GM19372 (cell line): ENCODE measurements around the gene DMTF1.
"Not testable (repeated sequence)": the region's sequence is repeated elsewhere in the genome, so short reads cannot be mapped to it uniquely, and the experiment has no call there.

ENCODE experiments used
- ATAC-seq: cut with Tn5 transposase; IDR thresholded peaks from one replicate; pipeline ENCODE4 v1.9.1; 2021; ENCODE audit warnings: mild to moderate bottlenecking, low read depth, moderate library complexity; ENCODE audit not compliant: unreplicated experiment

The DMTF1 gene

DNA sequence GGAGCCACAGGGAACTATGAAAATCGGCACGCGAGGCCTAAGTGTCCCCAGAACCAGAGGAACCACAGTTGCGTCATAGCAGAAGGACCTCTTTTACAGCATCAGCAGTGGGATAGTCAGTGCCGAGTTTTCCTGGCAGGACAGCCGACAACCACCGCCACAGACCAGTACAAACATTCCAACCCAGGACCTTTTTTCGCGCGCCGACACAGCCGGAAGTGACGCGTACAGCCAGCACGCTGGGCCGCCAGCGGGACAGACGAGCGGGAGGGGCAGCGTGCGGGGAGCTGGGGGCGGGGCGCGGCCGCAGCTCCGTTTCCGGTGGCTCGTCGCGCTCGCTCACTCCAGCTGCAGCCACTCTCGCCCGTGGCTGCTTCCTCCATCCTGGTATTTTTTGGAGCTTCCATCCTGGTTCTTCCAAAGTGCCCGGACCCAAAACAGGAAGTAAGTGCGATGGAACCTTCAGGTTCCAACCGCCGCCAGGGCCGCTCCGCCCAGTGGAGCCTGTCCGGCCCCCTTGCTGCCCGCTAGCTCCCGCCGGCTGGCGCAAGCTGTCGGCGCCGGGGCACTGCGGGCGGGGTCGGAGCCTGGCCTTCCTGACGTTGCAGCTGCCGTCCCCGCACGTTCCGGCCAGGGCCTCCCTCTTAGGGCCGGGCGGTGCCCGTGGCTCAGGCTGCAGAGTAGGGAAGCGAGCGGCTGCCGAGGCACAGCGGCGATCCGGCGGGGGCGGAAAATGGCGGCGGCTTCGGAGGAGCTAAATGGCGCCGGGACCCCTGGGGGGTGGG, at the start of gene DMTF1:
Gene DMTF1, plus strand, starts transcription at position 342 of the 785 bp plus-strand sequence. CDS start 12,489 bp downstream, outside the sequence.
- ATAC-seq: peak; percentile 77

DNA sequence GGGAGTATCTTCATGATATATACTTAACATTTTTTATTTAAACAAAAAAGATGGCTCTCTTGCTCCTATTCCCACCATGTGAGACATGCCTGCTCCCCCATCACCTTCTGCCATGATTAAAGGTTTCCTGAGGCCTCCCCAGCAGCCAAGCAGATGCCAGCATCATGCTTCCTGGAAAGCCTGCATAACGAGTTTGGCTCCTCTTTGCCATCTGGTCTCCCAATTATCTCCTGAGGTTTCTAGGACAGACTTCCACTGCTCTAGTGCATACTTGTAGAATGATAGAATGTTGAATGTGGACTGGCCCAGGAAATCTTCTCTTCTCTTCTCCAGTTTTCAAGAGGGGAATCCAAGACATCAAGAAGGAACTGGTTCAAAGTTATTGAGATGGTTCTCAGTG, 46.9 kb upstream of the DMTF1 start:
- no peak for ATAC-seq

GRCh38 chr7:87106974-87107612, 45.2 kb upstream of the DMTF1 start:
- no peak for ATAC-seq

DNA sequence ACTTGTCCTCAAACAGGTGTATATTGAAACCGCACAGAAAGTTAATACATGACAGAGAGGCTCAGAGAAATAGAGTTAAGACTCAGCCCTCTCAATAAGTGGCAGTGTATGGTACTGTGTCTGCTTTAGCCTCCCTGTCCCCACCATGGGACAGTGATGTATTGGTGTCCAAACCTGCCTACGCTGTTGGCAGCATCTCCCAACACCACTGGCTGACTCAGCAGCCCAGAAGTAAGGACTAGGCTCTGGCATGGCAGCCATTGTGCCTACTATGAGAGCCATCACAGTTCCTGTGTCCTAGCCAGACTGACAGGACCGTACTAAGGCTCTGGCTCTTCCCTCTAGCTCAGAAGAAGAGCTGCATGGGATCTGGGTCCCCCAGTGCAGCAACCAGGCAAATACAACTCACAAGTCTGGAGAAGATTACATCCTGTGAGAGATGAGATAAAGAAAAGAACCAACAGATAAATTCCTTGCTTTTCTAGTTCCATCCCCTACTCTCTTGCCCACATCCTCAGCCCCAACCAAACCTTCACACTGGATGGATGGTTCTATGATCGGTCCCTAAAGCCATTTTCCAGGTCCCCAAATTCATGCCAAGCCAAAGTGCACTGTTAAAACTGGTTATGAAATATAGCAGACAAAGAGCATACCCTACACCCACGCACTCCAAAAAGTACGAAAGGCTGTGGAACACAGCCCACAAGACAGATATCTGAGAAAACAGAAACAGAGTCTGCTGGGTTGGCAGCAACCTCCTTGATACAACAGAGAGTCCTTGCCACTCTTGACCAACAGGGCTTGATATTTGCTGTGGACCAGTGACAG, 44.1 kb upstream of the DMTF1 start:
- ATAC-seq: no peak

GRCh38 chr7:87110778-87111177, 41.5 kb upstream of the DMTF1 start:
- no peak for ATAC-seq

DNA sequence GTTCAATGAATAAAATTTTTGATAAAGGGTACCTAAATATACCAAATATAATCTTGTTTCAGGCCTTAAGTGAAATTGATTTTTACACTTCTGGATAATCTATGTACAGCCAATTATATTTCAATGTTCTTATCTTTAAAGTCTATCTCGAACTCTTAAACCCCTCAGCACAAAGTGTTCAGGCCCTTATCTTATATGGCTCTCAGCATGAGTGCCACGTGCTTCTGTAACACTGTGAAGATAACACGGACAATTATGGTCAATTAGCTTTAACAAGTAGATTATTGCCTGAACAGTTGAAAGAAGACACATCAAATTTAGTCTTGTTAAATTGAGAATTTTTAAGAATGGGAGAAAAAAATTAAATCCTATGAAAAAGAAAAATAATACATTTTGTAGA, 40.4 kb upstream of the DMTF1 start:
- no peak for ATAC-seq

GRCh38 chr7:87113077-87113476, 39.2 kb upstream of the DMTF1 start:
- ATAC-seq: no peak

GRCh38 chr7:87113904-87114303, 38.3 kb upstream of the DMTF1 start:
- ATAC-seq: not testable (repeated sequence)

GRCh38 chr7:87115772-87116171, 36.5 kb upstream of the DMTF1 start:
- ATAC-seq: not testable (repeated sequence)

DNA sequence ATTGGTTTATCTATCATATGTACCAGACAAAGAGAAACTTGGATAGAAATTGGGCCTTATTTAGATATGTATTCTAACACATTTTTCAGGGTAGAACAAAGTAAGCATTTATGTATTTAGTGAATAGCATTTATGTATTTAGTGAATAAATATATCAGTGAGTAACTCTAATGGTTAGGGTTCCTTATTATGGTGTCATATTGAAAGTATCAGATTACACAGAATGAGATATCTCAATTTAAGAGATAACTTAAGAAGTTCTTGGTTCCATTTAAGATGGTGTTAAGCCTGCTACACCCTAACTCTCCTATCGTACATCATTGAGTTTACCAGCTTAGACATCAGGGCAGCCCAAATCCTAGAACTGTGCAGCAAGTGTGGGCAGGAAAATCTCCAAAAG, 35.9 kb upstream of the DMTF1 start:
- no peak for ATAC-seq

DNA sequence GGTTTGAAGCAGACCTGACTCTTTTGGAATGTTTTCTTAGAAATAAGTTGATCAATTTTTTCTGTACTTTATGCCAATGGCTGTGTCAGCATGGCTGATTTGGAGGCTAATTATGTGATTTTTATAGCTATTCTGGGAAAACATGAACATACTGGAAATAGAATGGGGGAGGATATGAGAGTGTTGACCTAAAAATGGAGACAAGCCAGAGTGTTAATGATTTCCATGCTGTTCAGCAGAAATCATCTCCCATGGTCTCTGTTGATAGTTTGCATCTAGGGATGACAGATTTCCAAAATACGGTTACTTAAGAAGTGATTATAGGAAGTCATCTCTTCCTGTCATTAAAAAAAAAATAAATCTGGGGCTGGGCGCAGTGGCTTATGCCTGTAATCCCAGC, 32.7 kb upstream of the DMTF1 start:
- ATAC-seq: no peak

DNA sequence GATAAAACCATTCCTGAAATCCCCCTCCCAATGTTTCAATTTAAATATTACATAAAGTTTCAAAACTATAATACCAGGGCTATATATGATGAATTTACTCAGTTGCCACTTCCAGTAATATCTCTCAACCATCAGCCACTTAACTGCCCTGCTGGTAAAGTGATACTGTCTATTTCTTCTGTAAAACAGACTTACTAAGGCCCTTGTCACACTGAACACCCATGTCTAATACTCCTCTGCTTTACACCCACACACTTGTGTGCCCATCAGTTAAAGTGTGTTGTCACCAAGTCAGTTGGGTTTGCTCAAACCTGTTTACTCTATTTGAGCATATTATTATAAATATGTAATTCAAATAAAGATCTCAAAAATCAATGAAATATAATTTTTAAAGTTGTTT, 29.1 kb upstream of the DMTF1 start:
- no peak for ATAC-seq

DNA sequence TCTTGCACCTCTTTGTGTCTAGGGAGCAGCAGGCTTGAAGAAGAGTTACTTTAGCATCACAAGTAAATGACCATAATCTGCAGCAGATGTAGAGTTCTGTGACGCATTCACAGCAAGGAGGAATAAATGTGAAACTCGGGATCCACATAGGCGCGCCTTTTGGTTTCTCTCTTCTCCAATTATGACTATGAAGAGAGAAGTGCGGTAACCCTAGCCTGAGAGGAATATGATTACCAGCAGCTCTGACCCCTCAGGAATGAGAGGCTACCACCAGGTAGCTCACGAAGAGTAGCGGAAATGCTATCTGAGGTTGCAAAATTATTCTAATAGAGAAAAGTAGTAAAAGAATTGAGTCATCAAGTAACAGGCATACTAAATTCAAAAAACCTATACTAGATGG, 25.2 kb upstream of the DMTF1 start:
- no peak for ATAC-seq

GRCh38 chr7:87128861-87129267, 23.4 kb upstream of the DMTF1 start:
- no peak for ATAC-seq

DNA sequence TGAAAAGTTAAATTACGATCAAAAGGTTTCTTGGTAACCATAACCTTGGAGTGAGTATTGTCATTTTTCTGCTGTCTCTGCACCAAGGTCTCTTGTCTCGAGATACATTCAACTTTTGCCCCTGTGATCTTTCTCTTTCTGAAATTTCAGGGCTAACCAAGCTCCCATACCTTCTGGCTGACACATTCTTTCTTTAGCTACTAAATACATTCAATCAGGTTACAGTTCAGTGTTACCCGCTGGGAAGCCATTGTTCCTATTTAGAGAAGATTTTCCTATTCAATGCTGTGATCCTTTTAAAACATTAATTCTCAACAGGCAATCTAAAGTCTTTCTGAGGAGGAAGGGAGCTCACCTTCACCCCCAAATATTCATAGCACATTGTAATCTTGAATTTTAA, 22.9 kb upstream of the DMTF1 start:
- no peak for ATAC-seq

- ATAC-seq: peak; percentile 87
Measured at GRCh38 chr7:87129848-87130247, 22.4 kb upstream of the DMTF1 start.

- ATAC-seq: no peak
Measured at GRCh38 chr7:87131771-87132170, 20.5 kb upstream of the DMTF1 start.

GRCh38 chr7:87137271-87137670, 15.0 kb upstream of the DMTF1 start:
- no peak for ATAC-seq

DNA sequence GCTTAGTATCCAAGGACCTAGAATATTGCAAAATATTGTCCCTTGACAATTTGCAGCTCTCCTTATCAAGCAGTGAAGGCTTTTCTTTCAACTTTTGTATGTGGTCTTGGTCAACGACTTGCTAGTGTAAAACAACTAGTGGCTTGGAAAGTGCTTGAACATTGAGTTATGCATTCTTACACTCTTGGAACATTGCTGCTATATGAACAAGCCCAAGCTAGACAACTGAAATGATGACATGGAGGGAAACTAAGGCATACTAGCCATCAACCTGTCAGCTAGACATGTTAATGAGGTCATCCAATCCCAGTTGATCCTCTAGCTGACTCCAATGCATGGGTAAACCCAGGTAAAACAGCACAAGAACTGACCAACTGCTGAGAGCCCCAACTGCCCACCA, 12.7 kb upstream of the DMTF1 start:
- no peak for ATAC-seq

GRCh38 chr7:87140271-87140748, 11.9 kb upstream of the DMTF1 start:
- ATAC-seq: no peak

GRCh38 chr7:87144173-87144657, 8.0 kb upstream of the DMTF1 start:
- ATAC-seq: peak; percentile 94
